Effector memory CD4-positive, alpha-beta T cell (primary cell): ENCODE data around the gene ABCC3.
A peak's percentile ranks its signal among the peaks of the same experiment; 100 is the strongest.

Experiments
- DNase-seq, 3 donors: peaks; one replicate each; pipeline ENCODE4 v3.0.0-alpha.2; 2020
- H3K27ac ChIP-seq: 2 replicates; pipeline ENCODE4 v1.7.0; 2013; ENCODE audit warnings: mild to moderate bottlenecking, low read length, moderate library complexity; ENCODE audit not compliant: insufficient read depth, poor library complexity, severe bottlenecking
- H3K27me3 ChIP-seq: replicated peaks from 2 replicates; pipeline ENCODE4 v1.7.0; 2013; ENCODE audit warnings: mild to moderate bottlenecking, low read length; ENCODE audit not compliant: insufficient read depth, control insufficient read depth, poor library complexity, severe bottlenecking
- H3K36me3 ChIP-seq: 2 replicates; pipeline ENCODE4 v1.7.0; 2013; ENCODE audit warnings: mild to moderate bottlenecking, low read length, moderate library complexity; ENCODE audit not compliant: control insufficient read depth, insufficient read depth
- H3K4me1 ChIP-seq: 2 replicates; pipeline ENCODE4 v1.7.0; 2013; ENCODE audit warnings: low read length, mild to moderate bottlenecking; ENCODE audit not compliant: control insufficient read depth, insufficient read depth, poor library complexity, severe bottlenecking
- H3K4me3 ChIP-seq: 2 replicates; pipeline ENCODE4 v1.7.0; 2013; ENCODE audit warnings: low read length, low read depth, mild to moderate bottlenecking; ENCODE audit not compliant: insufficient read depth, poor library complexity, severe bottlenecking
- H3K9me3 ChIP-seq: 2 replicates; pipeline ENCODE4 v1.7.0; 2013; ENCODE audit warnings: mild to moderate bottlenecking, low read length, moderate library complexity; ENCODE audit not compliant: control insufficient read depth

Gene ABCC3

DNA sequence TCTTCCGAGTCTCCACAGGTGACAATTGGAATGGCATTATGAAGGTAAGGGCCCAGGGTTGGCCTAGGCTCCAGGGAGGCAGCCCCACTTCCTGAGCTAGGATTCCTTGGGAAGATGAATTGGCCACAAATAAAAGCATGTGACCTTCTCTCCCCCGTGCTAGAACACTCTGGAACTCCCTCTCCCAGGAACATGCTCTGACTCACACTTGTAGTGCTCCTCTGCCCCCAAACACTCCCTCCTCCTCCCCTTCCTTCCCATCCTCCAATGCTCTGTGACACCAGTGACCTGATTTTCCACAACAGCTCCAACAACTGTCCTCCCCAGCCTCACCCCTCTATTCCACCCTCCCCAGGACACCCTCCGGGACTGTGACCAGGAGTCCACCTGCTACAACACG lies 16.4 kb upstream of the ABCC3 start:
- DNase-seq = no peak
- Histone ChIP-seq H3K9me3 (no peaks in the 10 kb centered on the region), H3K36me3 (no peaks in the 10 kb centered on the region), H3K4me3 (no peak overlapping the region), H3K27me3 (no peaks in the 10 kb centered on the region), H3K27ac (no peak overlapping the region), H3K4me1 (no peaks in the 10 kb centered on the region)

DNA sequence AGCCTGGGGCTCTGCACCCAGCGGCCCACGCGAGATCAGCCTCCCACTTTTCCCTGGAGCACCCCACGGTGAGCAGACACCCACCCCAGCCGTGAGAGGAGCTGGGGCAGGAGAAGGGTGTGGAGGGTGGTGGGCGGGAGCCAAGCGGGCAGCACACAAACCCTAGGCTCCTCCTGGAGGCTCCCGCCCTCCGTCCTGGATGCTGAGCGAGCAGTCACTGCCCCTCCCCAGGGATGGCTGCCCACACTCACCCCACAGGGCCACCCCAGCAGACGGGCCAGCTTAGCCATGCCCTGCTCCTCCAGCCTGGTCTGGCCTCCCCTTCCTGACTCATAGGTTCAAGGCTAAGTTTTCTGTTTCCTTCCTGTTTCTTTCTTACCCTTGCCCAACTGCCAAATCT lies 15.7 kb upstream of the ABCC3 start:
- Histone ChIP-seq H3K4me1 (no peaks in the 10 kb centered on the region), H3K36me3 (no peaks in the 10 kb centered on the region), H3K4me3 (no peak overlapping the region), H3K27me3 (no peaks in the 10 kb centered on the region), H3K9me3 (no peaks in the 10 kb centered on the region), H3K27ac (no peak overlapping the region)
- DNase-seq = no peak

DNA sequence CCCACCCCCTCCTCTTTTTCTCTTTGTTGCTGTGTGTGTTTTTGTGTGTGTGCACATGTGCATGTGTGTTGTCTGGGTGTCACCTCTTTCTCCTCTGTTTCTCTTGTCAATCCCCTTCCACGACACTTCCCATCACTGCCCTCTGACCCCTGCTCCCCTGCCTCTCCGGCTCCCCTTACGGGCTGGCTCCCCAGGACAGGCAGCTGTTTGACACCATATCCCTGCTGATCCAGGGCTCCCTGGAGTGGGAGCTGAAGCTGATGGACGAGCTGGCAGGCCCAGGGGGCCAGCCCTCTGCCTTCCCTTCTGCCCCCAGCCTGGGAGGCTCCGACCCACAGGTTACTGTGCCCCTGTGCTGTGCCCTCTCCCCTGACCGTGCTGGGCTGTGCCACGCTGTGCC lies 15.2 kb upstream of the ABCC3 start:
- no peaks in the 10 kb centered on the region for H3K9me3 ChIP-seq
- no peaks in the 10 kb centered on the region for H3K27me3 ChIP-seq
- H3K4me1 ChIP-seq = no peaks in the 10 kb centered on the region
- H3K4me3 ChIP-seq = no peak overlapping the region
- H3K36me3 ChIP-seq = no peaks in the 10 kb centered on the region
- H3K27ac ChIP-seq = no peak overlapping the region
- no peak for DNase-seq

DNA sequence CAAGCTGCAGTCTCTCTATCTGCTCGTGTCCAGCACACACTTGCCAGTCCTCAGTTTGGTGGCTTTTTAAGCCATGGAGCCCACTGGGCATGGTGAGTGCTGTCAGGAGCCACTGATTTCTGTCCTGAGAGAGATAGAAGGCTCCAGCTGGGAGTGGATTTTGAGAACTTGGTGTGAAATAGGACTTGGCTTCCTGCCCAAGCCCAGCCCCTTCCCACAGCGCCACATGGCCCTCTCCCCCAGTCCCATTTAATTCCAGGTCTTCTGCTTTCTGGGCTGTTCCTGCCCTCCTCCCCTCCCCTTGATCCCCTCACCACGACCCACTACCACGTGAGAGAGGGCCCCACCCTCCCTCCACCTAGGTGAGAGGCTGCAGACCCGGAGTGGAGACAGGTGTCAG lies 14.4 kb upstream of the ABCC3 start:
- H3K9me3 ChIP-seq = no peaks in the 10 kb centered on the region
- DNase-seq = no peak
- no peak overlapping the region for H3K4me3 ChIP-seq
- no peaks in the 10 kb centered on the region for H3K27me3 ChIP-seq
- H3K4me1 ChIP-seq = no peaks in the 10 kb centered on the region
- H3K36me3 ChIP-seq = no peaks in the 10 kb centered on the region
- no peak overlapping the region for H3K27ac ChIP-seq

DNA sequence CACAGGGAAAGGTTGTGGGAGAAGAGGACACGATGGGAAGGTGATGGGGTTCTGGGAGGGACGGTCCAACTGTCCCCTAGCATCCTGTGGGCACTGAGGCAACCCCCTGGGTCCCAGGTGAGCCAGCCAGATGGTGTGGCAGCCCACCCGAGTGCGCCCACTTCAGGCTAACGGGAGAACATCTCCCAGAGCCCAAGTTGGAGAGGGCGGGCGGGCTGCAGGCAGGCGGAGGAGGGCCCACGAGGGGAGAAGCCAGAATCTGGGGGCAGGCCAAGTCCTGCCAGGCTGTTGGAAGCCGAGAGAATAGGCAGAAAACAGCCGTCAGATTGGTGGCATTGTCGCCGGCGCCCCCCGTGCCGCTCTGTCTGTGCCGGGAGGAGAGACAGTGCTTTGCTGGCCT lies 13.8 kb upstream of the ABCC3 start:
- Histone ChIP-seq H3K27me3 (no peaks in the 10 kb centered on the region), H3K4me1 (no peaks in the 10 kb centered on the region), H3K27ac (no peak overlapping the region), H3K9me3 (no peaks in the 10 kb centered on the region), H3K36me3 (no peaks in the 10 kb centered on the region), H3K4me3 (no peak overlapping the region)
- no peak for DNase-seq

DNA sequence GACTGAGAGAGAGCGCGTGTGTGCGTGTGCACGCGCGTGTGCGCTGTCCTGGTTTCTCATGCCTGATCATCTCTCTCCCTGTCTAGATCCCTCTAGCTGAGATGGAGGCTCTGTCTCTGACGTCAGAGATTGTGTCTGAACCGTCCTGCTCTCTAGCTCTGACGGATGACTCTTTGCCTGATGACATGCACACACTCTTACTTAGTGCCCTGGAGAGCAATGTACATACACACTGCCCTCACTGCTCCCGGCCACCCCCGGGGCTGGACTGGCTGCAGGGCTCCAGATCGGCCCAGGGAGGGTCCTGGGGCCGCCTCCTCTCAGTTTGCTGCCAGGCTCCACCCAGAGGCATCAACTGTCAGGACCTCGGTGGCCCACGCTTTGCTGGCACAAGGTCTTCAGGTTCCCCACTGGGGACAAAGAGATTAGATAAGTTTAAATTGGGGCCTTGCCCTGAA lies 13.1 kb upstream of the ABCC3 start:
- no peak for DNase-seq
- Histone ChIP-seq H3K4me3 (no peak overlapping the region), H3K36me3 (no peaks in the 10 kb centered on the region), H3K27ac (no peak overlapping the region), H3K27me3 (peaks cover 5% of the 10 kb centered on the region), H3K4me1 (no peaks in the 10 kb centered on the region), H3K9me3 (no peaks in the 10 kb centered on the region)

DNA sequence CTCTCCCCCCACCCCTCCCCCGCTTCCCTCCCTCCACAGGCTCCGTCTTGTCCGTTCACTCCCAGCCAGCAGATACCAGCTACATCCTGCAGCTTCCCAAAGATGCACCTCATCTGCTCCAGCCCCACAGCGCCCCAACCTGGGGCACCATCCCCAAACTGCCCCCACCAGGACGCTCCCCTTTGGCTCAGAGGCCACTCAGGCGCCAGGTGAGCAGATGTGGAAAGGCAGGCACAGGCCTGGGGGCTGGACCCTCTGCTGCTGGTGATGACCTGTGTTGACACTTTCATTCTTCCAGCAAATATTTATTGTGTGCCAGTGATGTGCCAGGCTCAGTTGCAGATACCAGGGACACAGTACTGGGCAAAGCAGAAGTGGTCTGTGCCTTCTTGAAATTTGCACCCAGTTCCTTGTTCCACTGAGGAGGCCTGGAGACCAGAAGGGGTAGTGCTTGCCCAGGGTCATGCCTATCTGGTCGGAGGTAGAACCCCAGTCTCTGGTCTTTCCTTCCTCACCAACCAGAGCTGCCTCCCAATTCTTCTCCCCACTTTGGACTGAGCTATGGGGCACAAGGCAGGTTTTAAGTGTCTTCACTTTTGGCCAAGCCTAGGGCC lies 10.3 kb upstream of the ABCC3 start:
- Histone ChIP-seq H3K27me3 (peaks cover 9% of the 10 kb centered on the region), H3K9me3 (no peaks in the 10 kb centered on the region), H3K4me3 (no peak overlapping the region), H3K36me3 (no peaks in the 10 kb centered on the region), H3K4me1 (no peaks in the 10 kb centered on the region), H3K27ac (no peak overlapping the region)
- DNase-seq = no peak

DNA sequence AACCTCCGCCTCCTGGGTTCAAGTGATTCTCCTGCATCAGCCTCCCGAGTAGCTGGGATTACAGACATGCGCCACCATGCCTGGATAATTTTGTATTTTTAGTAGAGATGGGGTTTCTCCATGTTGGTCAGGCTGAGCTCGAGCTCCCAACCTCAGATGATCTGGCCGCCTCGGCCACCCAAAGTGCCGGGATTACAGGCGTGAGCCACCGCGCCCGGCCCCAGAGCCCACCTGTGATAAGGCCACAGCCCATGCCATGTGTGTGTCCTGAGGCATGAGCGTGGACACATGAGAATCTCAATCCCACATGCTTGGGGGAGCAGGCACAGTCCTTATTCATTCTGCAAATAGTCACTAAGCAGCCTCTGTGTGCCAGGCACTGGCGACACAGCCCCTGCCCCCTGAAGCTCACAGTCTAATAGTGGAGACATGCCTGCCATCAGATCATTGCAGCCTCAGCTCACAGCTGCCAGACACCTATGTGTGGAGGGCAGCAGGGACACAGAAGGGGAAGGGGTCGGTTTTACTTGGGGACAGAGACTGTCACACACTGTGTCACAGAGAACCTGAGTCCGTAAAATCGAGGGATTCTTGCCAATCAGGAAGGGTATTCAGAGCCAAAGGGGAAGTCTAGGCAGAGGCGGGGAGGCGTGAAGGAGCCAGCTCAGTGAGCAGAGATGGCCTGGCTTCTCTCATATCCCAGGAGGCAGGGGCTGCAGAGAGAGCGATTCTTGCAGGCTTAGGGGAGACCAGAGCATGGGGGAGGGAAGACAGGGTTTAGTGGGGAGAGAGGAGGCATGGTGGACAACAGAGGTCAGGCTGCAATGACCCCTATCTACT lies 9.4 kb upstream of the ABCC3 start:
- Histone ChIP-seq H3K27ac (no peak overlapping the region), H3K9me3 (no peaks in the 10 kb centered on the region), H3K4me3 (no peak overlapping the region), H3K36me3 (no peaks in the 10 kb centered on the region), H3K27me3 (peaks cover 14% of the 10 kb centered on the region), H3K4me1 (no peaks in the 10 kb centered on the region)
- DNase-seq = no peak

DNA sequence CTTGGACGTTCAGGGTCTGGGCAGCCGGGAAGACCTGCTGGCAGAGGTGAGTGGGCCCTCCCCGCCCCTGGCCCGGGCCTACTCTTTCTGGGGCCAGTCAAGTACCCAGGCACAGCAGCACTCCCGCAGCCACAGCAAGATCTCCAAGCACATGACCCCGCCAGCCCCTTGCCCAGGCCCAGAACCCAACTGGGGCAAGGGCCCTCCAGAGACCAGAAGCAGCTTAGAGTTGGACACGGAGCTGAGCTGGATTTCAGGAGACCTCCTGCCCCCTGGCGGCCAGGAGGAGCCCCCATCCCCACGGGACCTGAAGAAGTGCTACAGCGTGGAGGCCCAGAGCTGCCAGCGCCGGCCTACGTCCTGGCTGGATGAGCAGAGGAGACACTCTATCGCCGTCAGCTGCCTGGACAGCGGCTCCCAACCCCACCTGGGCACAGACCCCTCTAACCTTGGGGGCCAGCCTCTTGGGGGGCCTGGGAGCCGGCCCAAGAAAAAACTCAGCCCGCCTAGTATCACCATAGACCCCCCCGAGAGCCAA lies 8.6 kb upstream of the ABCC3 start:
- no peak overlapping the region for H3K4me3 ChIP-seq
- H3K36me3 ChIP-seq = no peaks in the 10 kb centered on the region
- H3K27ac ChIP-seq = no peak overlapping the region
- peak; percentile 36 to 39 (median 36) for DNase-seq
- peaks cover 14% of the 10 kb centered on the region for H3K27me3 ChIP-seq
- no peaks in the 10 kb centered on the region for H3K4me1 ChIP-seq
- no peaks in the 10 kb centered on the region for H3K9me3 ChIP-seq
